GM10248 (cell line): Measurements from ENCODE around the gene CCDC141.

Source experiments
- CTCF ChIA-PET: fragments of 300-600 bp; sonication (Branson Sonifier 250); formaldehyde crosslinking; extraction: SDS; loops from one replicate; lab custom pipeline; 2021; ENCODE audit warnings: antibody characterized with exemption; lab: Yijun Ruan, JAX
- POLR2A ChIA-PET: fragments of 350-650 bp; sonication (Branson Sonifier 250); formaldehyde crosslinking; extraction: SDS; loops from one replicate; lab custom pipeline; 2020; ENCODE audit warnings: antibody characterized with exemption; lab: Yijun Ruan, JAX
- DNase-seq: peaks from one replicate; pipeline ENCODE4 v3.0.0; 2012; ENCODE audit errors: extremely low spot score
- TF ChIP-seq, protein P1 (sequence below): IDR thresholded peaks from 2 replicates; pipeline ENCODE4 v1.5.1; 2012; ENCODE audit warnings: mild to moderate bottlenecking, low read depth; ENCODE audit errors: extremely low read depth, missing control alignments, control extremely low read depth

The CCDC141 gene

DNA sequence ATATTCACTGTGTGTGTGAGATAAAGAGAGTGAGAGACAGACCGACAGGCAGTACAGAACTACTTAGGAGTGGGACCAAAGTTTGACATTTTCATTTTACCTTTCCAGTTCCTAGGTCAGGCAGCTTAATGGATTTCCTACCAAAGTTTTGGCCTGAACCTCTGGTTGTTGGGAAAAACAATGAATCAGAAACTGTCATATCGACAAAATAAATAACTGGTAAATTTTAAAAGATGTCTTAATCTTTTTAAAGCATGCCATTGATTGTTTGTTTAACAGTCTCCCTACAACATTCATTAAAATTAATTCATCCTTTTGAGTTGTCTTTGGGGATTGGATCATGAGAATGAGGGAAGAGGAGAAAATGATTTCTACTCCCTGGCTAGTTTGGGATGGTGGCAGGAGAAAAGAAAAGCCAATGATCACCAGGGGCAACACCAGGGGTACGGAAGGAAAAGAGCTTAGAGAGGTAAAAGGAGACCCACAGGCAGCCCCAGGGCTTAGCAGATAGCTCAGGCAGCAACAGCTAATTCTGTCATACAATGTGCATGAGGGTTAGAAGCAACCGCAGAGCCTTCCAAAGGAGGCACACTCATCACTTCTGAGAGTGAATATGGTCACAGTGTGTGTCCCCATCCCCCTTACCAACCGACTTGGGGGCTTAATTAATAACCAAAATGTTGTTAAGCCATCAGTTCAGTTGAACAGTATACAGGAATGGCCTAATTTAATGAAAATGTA is 98.5 kb downstream of the CCDC141 start:
- POLR2A ChIA-PET: no interaction called here
- TF ChIP-seq, protein P1, sequence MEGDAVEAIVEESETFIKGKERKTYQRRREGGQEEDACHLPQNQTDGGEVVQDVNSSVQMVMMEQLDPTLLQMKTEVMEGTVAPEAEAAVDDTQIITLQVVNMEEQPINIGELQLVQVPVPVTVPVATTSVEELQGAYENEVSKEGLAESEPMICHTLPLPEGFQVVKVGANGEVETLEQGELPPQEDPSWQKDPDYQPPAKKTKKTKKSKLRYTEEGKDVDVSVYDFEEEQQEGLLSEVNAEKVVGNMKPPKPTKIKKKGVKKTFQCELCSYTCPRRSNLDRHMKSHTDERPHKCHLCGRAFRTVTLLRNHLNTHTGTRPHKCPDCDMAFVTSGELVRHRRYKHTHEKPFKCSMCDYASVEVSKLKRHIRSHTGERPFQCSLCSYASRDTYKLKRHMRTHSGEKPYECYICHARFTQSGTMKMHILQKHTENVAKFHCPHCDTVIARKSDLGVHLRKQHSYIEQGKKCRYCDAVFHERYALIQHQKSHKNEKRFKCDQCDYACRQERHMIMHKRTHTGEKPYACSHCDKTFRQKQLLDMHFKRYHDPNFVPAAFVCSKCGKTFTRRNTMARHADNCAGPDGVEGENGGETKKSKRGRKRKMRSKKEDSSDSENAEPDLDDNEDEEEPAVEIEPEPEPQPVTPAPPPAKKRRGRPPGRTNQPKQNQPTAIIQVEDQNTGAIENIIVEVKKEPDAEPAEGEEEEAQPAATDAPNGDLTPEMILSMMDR: no peak

DNA sequence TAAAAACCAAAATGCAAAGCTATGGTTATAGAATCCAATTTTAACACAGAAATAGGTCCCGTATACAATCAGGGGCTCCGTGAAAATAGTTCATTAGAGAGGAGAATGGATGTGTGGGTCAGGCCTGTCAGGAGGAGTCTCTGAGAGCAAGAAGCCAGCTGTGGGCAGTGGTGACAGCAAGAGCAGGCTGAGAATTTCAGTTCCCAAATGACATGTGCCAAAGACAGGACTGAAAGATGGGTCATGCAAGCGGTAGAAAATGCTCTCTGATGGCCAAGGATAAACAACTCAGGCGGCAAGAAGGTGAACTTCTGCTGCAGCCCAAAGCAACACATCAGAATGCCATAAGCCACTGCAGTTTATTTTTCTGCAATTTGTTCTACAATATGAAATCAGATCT is 100.4 kb downstream of the CCDC141 start:
- ChIA-PET POLR2A (no interaction called here), CTCF (interaction anchor here (1.0 to 1.4 kb wide), 3 partner anchors 12 to 47 kb away, joined by 3 to 4 read pairs (median 4); no protein-coding TSS in a partner anchor)
- DNase-seq: no peak
- TF ChIP-seq, protein P1: no peak

More for the DNA sequence above, 98.5 kb downstream of the CCDC141 start:
- CTCF ChIA-PET: interaction anchor here (1.0 to 1.4 kb wide), 6 partner anchors 14 to 182 kb away, joined by 3 read pairs; no protein-coding TSS in a partner anchor
- no peak for DNase-seq

GRCh38 chr2:178949151-178949550 is 100.8 kb downstream of the CCDC141 start:
- CTCF ChIA-PET: interaction anchor here (1.4 kb wide), 2 partner anchors 12 to 16 kb away, joined by 4 read pairs; no protein-coding TSS in a partner anchor
- TF ChIP-seq, protein P1: no peak
- DNase-seq: no peak
- POLR2A ChIA-PET: no interaction called here

DNA sequence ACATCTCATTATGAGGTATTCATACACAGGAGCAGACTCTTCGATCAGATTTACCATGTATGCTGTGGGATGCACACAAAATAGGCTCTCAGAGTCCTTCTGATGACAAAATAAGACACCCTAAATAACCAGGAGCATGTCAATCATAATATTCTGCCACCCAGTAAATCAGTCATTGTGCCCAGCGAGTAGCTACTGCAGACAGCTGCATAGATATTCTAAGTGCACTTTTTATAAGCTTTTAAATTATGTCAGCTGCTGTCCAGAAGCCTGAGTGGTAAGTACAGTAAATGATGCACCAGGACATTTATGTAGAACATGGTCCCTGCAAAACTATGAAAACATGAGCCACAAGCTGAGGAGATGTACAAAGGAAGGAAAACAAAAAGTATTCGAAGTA is 102.9 kb downstream of the CCDC141 start:
- TF ChIP-seq, protein P1: no peak
- ChIA-PET CTCF (interaction anchor here (0.9 to 3.0 kb wide), 5 partner anchors 11 to 174 kb away, joined by 3 to 11 read pairs (median 4); no protein-coding TSS in a partner anchor), POLR2A (no interaction called here)
- no peak for DNase-seq

DNA sequence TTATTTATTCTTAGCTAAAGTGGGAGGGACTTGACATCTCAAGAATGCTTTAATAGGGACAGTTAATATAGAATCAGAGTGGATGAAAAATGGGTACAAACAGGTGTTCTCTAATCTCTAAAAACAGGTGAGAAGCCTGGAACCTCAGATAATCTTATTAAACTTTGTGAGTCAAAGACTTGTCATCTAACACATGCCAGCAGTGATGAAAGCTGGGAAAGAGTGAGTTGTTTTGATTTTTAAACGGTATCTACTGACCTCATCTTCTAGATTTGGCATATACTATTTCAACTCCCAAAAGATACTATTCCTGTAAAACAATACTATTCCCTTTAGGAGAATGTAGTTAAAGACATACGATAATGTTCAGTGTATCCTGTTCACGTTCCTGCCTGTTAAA is 103.4 kb downstream of the CCDC141 start:
- POLR2A ChIA-PET: no interaction called here
- DNase-seq: no peak
- CTCF ChIA-PET: interaction anchor here (1.0 to 3.0 kb wide), 5 partner anchors 8 to 175 kb away, joined by 4 to 11 read pairs (median 4); no protein-coding TSS in a partner anchor
- TF ChIP-seq, protein P1: no peak

GRCh38 chr2:178943745-178944144 is 106.2 kb downstream of the CCDC141 start:
- CTCF ChIA-PET: interaction anchor here (1.1 to 1.5 kb wide), 2 partner anchors 14 to 23 kb away, joined by 4 read pairs; no protein-coding TSS in a partner anchor

More at GRCh38 chr2:178943745-178944144, 106.2 kb downstream of the CCDC141 start:
- TF ChIP-seq, protein P1: no peak
- DNase-seq: no peak
- POLR2A ChIA-PET: no interaction called here
